ENCODE data around the gene DLG2.

DLG2 gene

DNA sequence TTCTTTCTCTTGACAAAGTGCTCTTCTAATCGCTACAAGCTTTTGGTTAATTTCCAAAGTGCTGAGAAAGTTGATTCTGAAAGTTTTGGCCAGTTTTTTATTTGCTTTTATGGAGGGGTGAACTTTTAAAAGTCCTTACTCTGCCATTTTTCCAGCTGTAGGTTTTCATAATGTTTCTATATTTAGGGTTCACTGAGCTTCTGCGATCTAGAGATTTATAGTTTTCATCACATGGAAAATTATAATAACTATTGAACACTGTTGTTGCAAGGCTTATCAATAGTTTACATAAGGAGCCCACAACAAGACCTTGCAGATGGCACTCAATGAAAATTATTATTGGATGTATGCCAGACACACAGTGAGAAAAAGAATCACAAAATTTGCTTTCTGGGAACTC lies 55.1 kb downstream of the DLG2 start:
- H3K4me3 ChIP-seq (replicated peaks; ENCODE audit: insufficient read depth, low read length) = no peak overlapping the region
- TF ChIP-seq GABPA (IDR thresholded peaks at IDR 0.05; ENCODE audit: low read depth) = no peak
- TF ChIP-seq POLR2AphosphoS5 (IDR thresholded peaks at IDR 0.05; ENCODE audit: low read depth) = no peak
- TF ChIP-seq, protein P1, sequence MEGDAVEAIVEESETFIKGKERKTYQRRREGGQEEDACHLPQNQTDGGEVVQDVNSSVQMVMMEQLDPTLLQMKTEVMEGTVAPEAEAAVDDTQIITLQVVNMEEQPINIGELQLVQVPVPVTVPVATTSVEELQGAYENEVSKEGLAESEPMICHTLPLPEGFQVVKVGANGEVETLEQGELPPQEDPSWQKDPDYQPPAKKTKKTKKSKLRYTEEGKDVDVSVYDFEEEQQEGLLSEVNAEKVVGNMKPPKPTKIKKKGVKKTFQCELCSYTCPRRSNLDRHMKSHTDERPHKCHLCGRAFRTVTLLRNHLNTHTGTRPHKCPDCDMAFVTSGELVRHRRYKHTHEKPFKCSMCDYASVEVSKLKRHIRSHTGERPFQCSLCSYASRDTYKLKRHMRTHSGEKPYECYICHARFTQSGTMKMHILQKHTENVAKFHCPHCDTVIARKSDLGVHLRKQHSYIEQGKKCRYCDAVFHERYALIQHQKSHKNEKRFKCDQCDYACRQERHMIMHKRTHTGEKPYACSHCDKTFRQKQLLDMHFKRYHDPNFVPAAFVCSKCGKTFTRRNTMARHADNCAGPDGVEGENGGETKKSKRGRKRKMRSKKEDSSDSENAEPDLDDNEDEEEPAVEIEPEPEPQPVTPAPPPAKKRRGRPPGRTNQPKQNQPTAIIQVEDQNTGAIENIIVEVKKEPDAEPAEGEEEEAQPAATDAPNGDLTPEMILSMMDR (IDR thresholded peaks at IDR 0.05; ENCODE audit: insufficient read depth, low read length) = no peak
- TF ChIP-seq, protein P2, sequence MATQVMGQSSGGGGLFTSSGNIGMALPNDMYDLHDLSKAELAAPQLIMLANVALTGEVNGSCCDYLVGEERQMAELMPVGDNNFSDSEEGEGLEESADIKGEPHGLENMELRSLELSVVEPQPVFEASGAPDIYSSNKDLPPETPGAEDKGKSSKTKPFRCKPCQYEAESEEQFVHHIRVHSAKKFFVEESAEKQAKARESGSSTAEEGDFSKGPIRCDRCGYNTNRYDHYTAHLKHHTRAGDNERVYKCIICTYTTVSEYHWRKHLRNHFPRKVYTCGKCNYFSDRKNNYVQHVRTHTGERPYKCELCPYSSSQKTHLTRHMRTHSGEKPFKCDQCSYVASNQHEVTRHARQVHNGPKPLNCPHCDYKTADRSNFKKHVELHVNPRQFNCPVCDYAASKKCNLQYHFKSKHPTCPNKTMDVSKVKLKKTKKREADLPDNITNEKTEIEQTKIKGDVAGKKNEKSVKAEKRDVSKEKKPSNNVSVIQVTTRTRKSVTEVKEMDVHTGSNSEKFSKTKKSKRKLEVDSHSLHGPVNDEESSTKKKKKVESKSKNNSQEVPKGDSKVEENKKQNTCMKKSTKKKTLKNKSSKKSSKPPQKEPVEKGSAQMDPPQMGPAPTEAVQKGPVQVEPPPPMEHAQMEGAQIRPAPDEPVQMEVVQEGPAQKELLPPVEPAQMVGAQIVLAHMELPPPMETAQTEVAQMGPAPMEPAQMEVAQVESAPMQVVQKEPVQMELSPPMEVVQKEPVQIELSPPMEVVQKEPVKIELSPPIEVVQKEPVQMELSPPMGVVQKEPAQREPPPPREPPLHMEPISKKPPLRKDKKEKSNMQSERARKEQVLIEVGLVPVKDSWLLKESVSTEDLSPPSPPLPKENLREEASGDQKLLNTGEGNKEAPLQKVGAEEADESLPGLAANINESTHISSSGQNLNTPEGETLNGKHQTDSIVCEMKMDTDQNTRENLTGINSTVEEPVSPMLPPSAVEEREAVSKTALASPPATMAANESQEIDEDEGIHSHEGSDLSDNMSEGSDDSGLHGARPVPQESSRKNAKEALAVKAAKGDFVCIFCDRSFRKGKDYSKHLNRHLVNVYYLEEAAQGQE (IDR thresholded peaks at IDR 0.05; ENCODE audit: insufficient replicate concordance, low read depth) = no peak
- TF ChIP-seq SPI1 (IDR thresholded peaks at IDR 0.05; ENCODE audit: borderline replicate concordance, low read depth) = no peak
- no peak for DNase-seq (ENCODE audit: low read depth in 1 of 2, low spot score in 1 of 2)
- H3K27ac ChIP-seq (replicated peaks) = no peak overlapping the region
- H3K27me3 ChIP-seq (ENCODE audit: insufficient read depth, poor library complexity, severe bottlenecking) = no peaks in the 10 kb centered on the region

DNA sequence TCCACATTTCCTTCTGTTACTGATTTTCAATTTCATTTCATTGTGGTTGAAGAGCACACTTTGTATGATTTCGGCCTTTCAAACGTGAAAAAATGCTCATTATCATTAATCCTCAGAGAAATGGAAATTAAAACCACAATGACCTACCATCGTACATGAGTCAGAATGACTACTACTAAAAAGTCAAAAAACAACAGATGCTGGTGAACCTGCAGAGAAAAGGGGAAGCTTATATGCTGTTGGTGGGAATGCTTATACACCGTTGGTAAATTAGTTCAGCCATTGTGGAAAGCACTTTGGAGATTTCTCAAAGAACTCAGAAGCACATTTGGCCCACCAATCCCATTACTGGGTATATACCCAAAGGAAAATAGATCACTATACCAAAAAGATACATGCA lies 57.6 kb downstream of the DLG2 start:
- Histone ChIP-seq H3K27me3 (ENCODE audit: insufficient read depth, poor library complexity, severe bottlenecking) (no peaks in the 10 kb centered on the region), H3K27ac (replicated peaks) (no peak overlapping the region), H3K4me3 (replicated peaks; ENCODE audit: insufficient read depth, low read length) (no peak overlapping the region)
- TF ChIP-seq SPI1 (IDR thresholded peaks at IDR 0.05; ENCODE audit: borderline replicate concordance, low read depth) (no peak), GABPA (IDR thresholded peaks at IDR 0.05; ENCODE audit: low read depth) (no peak), POLR2AphosphoS5 (IDR thresholded peaks at IDR 0.05; ENCODE audit: low read depth) (no peak)
- TF ChIP-seq, protein P2 (IDR thresholded peaks at IDR 0.05; ENCODE audit: insufficient replicate concordance, low read depth) = no peak
- TF ChIP-seq, protein P1 (IDR thresholded peaks at IDR 0.05; ENCODE audit: insufficient read depth, low read length) = no peak
- DNase-seq (ENCODE audit: low read depth in 1 of 2, low spot score in 1 of 2) = no peak

DNA sequence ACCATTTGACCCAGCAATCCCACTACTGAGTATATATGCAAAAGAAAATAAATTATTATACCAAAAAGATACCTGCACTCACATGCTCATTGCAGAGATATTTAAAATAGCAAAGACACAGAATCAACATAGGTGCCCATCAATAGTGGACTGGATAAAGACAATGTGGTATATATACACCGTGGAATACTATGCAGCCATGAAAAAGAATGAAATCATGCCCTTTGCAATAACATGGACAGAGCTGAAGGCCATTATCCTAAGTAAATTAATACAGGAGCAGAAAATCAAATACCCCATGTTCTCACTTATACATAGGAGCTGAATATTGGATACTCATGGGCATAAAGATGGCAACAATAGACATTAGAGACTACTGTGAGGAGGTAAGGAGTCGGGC lies 68.7 kb downstream of the DLG2 start:
- DNase-seq (ENCODE audit: low read depth in 1 of 2, low spot score in 1 of 2) = no peak
- Histone ChIP-seq H3K27me3 (ENCODE audit: insufficient read depth, poor library complexity, severe bottlenecking) (no peaks in the 10 kb centered on the region), H3K27ac (replicated peaks) (no peak overlapping the region), H3K4me3 (replicated peaks; ENCODE audit: insufficient read depth, low read length) (no peak overlapping the region)
- TF ChIP-seq, protein P1 (IDR thresholded peaks at IDR 0.05; ENCODE audit: insufficient read depth, low read length) = no peak
- TF ChIP-seq POLR2AphosphoS5 (IDR thresholded peaks at IDR 0.05; ENCODE audit: low read depth) (no peak), GABPA (IDR thresholded peaks at IDR 0.05; ENCODE audit: low read depth) (no peak), SPI1 (IDR thresholded peaks at IDR 0.05; ENCODE audit: borderline replicate concordance, low read depth) (no peak)
- TF ChIP-seq, protein P2 (IDR thresholded peaks at IDR 0.05; ENCODE audit: insufficient replicate concordance, low read depth) = no peak
